GM18499 (cell line): ENCODE results near the gene ACBD5.
"Not testable (repeated sequence)": the region's sequence is repeated elsewhere in the genome, so short reads cannot be mapped to it uniquely, and the experiment has no call there.

ENCODE experiments used
- ATAC-seq: cut with Tn5 transposase; IDR thresholded peaks from one replicate; pipeline ENCODE4 v1.9.1; 2021; ENCODE audit warnings: moderate number of reproducible peaks; ENCODE audit not compliant: insufficient read depth, unreplicated experiment

The ACBD5 gene

GRCh38 chr10:27241652-27242472, 1.3 kb upstream of the ACBD5 start:
- peak; percentile 37 for ATAC-seq

DNA sequence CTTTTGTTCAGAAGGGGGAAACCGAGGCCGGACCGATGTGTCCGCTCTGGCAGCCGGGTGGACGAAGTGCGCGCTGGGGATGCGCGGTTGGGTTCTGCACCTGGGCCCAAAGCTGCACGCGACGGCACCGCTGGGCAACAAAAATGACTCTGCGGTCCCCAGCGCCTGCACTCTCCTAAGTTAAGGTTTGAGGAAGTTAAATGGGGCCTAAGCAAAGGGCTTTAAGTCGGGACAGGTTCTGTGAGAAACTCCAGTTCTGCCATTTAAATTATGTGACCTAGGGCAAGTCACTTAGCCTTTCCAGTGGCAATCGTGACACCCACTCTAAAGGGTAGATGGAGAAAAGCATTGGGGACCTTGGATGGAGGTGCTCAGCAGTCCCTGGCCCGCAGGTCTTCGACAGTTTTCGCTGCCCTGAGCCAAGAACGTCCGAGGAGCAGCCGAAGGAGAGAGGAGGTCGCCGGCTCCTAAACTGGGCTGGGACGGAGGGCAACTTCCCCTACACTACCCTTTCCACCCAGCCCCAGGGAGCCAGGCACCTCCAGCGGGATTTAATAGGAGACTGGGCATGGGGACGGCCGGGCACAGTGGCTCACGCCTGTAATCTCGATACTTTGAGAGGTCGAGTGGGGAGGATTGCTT, 534 bp upstream of the ACBD5 start:
- ATAC-seq = peak; percentile 5

- ATAC-seq = not testable (repeated sequence)
Observed at GRCh38 chr10:27237531-27237930, 3.1 kb downstream of the ACBD5 start.

GRCh38 chr10:27236589-27237128, 3.9 kb downstream of the ACBD5 start:
- ATAC-seq = not testable (repeated sequence)

GRCh38 chr10:27235706-27236105, 4.9 kb downstream of the ACBD5 start:
- ATAC-seq = no peak

DNA sequence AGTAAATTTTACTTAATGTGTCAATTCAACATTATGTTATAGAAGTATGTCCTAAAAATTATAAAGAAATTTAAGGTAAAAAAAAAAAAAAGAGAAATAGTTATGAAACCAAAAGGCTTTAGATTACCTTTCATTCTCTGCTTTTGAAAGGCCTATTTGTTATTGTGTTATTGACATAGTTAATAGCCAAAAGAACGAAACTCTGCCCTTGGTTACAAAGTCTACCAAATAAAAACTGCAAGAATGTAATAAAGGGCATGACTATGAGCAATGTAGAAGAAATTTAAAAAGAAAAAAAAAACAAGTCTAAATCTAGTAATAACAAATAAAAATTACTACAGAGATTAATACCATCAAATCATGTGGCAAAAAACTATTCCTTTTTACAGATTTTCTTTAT, 10.6 kb downstream of the ACBD5 start:
- no peak for ATAC-seq

DNA sequence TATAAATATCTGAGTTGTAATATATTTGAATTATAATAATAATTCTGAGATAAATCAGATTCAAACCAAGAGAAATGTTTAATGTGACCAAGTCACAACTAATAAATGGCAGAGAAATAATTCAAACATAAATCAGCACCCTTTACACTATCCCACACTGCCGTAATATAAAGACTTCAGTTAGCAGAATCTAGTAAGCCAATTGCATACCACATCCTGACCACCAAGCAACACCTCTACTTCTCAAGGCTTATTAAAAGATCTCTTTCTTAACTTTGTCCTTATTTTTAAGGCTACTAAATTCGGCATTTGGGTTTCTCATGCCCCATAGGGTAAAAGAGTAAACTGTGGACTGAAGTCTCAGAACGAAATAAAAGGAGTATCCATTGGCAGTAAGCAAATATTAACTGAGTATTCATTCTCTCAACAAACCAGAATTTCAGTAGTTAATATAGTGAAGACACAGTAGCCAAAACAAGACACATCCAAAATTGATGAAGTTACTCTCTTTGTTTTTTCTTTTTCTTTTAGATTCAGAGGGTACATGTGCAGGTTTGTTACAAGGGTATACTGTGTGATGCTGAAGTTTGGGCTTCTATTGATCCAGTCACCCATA, 14.8 kb downstream of the ACBD5 start:
- no peak for ATAC-seq

GRCh38 chr10:27225011-27225590, 15.5 kb downstream of the ACBD5 start:
- no peak for ATAC-seq

- no peak for ATAC-seq
Observed at GRCh38 chr10:27223964-27224363, 16.6 kb downstream of the ACBD5 start.

- no peak for ATAC-seq
Observed at GRCh38 chr10:27207350-27207749, 33.2 kb downstream of the ACBD5 start.

DNA sequence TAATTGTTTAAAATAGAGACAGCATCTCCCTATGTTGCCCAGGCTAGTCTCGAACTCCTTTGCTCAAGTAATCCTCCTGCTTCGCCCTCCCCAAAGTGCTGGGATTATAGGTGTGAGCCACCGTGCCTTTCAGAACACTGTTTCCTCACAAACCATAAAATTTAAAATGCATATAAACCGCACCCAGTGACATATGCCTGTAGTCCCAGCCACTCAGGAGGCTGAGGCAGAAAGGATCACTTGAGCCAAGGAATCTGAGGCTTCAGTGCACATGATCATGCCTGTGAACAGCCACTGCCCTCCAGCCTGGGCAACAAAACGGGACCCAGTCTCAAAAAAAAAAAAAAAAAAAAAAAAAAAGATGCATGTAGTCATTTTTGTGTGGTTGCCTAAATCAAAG, 36.8 kb downstream of the ACBD5 start:
- no peak for ATAC-seq

GRCh38 chr10:27197980-27198620, 42.5 kb downstream of the ACBD5 start:
- no peak for ATAC-seq

GRCh38 chr10:27192284-27192683, 48.3 kb downstream of the ACBD5 start:
- ATAC-seq = no peak

DNA sequence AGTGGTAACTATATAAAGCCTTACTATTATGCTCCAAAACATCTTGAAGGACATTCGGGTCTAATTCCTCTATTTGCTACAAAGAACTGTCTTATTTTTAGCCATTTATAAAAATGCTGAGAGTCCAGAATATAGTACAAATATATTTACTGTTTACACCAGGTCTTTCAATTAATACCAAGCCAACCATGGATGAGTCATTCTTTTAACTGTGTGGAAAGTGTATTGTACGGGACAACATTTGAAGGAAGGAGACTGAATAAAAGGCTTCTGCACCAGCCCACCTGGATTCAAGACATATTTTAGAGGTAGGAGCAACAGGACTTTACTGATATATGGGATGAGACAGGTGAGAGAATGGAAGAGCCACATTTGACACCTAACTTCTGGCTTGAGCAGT, 50.1 kb downstream of the ACBD5 start:
- no peak for ATAC-seq

- no peak for ATAC-seq
Observed at GRCh38 chr10:27188897-27189296, 51.7 kb downstream of the ACBD5 start.

DNA sequence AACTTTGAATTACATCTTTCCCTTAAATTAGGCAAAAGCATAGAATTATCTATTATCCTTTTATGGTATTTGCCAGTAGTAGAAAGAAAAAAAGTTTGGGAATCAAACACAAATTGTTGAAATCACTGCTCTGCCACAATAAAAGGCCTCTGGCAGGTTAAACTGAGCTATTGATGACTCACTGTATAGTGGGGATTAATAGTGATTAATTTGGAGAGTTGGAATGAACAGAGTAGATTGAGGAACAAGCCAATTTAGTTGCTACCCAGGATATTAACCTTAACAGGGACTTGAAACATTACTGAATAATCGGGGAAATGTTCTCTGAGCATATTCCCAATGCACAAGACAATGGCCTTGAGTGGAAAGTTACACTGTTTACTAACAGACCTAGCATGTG, 52.3 kb downstream of the ACBD5 start:
- ATAC-seq = no peak

DNA sequence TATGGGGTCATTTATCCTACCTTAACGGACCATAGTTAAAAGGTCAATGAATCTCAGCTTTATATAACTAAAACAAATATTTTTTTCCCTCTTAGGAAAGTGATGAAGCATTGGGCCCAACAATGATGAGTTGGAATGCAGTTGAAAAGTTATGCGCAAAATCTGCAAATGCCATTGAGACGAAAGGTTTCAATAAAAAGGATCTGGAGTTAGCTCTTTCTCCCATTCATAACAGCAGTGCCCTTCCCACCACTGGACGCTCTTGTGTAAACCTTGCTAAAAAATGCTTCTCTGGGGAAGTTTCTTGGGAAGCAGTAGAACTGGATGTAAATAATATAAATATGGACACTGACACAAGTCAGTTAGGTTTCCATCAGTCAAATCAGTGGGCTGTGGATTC, 70.7 kb downstream of the ACBD5 start:
- no peak for ATAC-seq

GRCh38 chr10:27158421-27158820, 82.2 kb downstream of the ACBD5 start:
- ATAC-seq = no peak

DNA sequence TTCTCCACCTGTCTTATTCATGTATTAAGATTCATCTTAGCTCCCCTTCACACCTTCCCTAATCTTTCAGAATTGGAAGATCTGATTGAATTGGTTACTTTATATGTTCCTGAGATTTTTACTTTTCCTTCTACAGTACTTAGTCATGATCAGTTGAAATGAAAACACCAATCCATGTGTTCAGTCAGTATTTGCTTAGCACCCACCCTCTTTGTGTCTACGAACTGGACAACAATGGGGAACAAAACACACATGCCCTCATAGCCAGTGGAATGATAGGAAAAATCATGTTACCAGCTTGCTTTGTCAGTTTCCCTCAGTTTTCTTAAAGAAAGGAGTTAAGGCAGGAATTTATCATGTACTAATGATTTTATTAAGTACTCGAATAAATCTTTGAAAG, 83.4 kb downstream of the ACBD5 start:
- no peak for ATAC-seq

DNA sequence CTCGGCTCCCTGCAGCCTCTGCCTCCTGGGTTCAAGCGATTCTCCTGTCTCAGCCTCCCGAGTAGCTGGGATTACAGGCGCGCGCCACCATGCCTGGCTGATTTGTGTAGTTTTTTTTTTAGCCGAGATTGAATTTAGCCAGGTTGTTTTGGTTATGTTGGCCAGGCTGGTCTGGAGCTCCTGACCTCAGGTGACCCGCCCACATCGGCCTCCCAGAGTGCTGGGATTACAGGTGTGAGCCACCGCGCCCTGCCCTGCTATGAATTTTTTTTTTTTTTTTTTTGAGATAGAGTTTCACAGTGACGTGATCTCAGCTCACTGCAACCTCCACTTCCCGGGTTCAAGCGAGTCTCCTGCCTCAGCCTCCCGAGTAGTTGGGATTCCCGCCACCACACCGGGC, 84.0 kb downstream of the ACBD5 start:
- ATAC-seq = not testable (repeated sequence)
